HFFc6 (cell line): ENCODE results near the gene LRP1B. TPM values are rescaled to one million over a fixed set of nuclear protein-coding genes. Genes with fewer than 3 reads are reported as not detected.

Source experiments
- DNase-seq: peaks from one replicate; pipeline ENCODE4 v3.0.0-alpha.2; 2018
- H3K27ac Mint-ChIP-seq: 2 replicates; pipeline ENCODE4 v1.8.0; 2020; ENCODE audit warnings: mild to moderate bottlenecking, mixed read lengths
- H3K27me3 Mint-ChIP-seq: 2 replicates; pipeline ENCODE4 v1.8.0; 2021; ENCODE audit warnings: mild to moderate bottlenecking, moderate library complexity, mixed read lengths; ENCODE audit not compliant: insufficient read depth
- H3K36me3 Mint-ChIP-seq: 2 replicates; pipeline ENCODE4 v1.8.0; 2021; ENCODE audit warnings: low read depth, mixed read lengths
- H3K4me1 Mint-ChIP-seq: 2 replicates; pipeline ENCODE4 v1.8.0; 2020; ENCODE audit warnings: low read depth, mixed read lengths
- H3K4me3 Mint-ChIP-seq: 2 replicates; pipeline ENCODE4 v1.8.0; 2020; ENCODE audit warnings: mild to moderate bottlenecking, moderate library complexity, mixed read lengths
- H3K9me3 Mint-ChIP-seq: 2 replicates; pipeline ENCODE4 v1.8.0; 2020; ENCODE audit warnings: mild to moderate bottlenecking, mixed read lengths
- CTCF ChIP-seq: fragments of 200-600 bp; sonication (generic); IDR thresholded peaks from 2 replicates; pipeline ENCODE4 v1.5.0; 2021; ENCODE audit warnings: antibody characterized with exemption, mild to moderate bottlenecking
- total RNA-seq, 6 experiments: library from RNA; stranded (reverse); fragmentation: NEBNext Ultra II Directional; extraction: Animal tissue kit (Norgen Biotek cat#: 25700); gene quantifications; 2 replicates in 1 of 6; 3 replicates in 5 of 6; pipeline ENCODE4 v1.2.3, GENCODE V29; 2021

Gene LRP1B
- total RNA-seq, 6 experiments from 2014 or later: not detected

- Mint-ChIP-seq H3K27ac (no peak overlapping the region), H3K4me3 (no peak overlapping the region), H3K27me3 (no peaks in the 10 kb centered on the region), H3K36me3 (no peaks in the 10 kb centered on the region), H3K4me1 (no peaks in the 10 kb centered on the region), H3K9me3 (peaks cover 30% of the 10 kb centered on the region)
- no peak for DNase-seq
- no peak for TF ChIP-seq CTCF
Measured at GRCh38 chr2:141586985-141587384, 543.8 kb downstream of the LRP1B start.

GRCh38 chr2:141582213-141582612, 548.6 kb downstream of the LRP1B start:
- no peak for DNase-seq
- Mint-ChIP-seq H3K27ac (no peak overlapping the region), H3K27me3 (no peaks in the 10 kb centered on the region), H3K36me3 (no peaks in the 10 kb centered on the region), H3K9me3 (peaks cover 14% of the 10 kb centered on the region), H3K4me1 (no peaks in the 10 kb centered on the region), H3K4me3 (no peak overlapping the region)
- no peak for TF ChIP-seq CTCF

GRCh38 chr2:141579071-141579470, 551.7 kb downstream of the LRP1B start:
- DNase-seq: no peak
- Mint-ChIP-seq H3K27ac (no peak overlapping the region), H3K4me1 (no peaks in the 10 kb centered on the region), H3K9me3 (peaks cover 15% of the 10 kb centered on the region), H3K4me3 (no peak overlapping the region), H3K27me3 (no peaks in the 10 kb centered on the region), H3K36me3 (no peaks in the 10 kb centered on the region)
- TF ChIP-seq CTCF: no peak

- Mint-ChIP-seq H3K36me3 (no peaks in the 10 kb centered on the region), H3K27ac (no peak overlapping the region), H3K27me3 (no peaks in the 10 kb centered on the region; the same call in 1 of the 2 replicates), H3K9me3 (peaks cover 26% of the 10 kb centered on the region), H3K4me1 (no peaks in the 10 kb centered on the region), H3K4me3 (no peak overlapping the region)
- DNase-seq: no peak
- no peak for TF ChIP-seq CTCF
Measured at GRCh38 chr2:141570474-141571131, 560.2 kb downstream of the LRP1B start.

GRCh38 chr2:141569941-141570340, 560.9 kb downstream of the LRP1B start:
- Mint-ChIP-seq H3K4me1 (no peaks in the 10 kb centered on the region), H3K9me3 (peaks cover 26% of the 10 kb centered on the region), H3K36me3 (no peaks in the 10 kb centered on the region), H3K27ac (no peak overlapping the region), H3K27me3 (no peaks in the 10 kb centered on the region; the same call in 1 of the 2 replicates), H3K4me3 (no peak overlapping the region)
- TF ChIP-seq CTCF: no peak
- DNase-seq: no peak
